Fibroblast of lung (primary cell): Measurements from ENCODE around the gene GRIK1. TPM values are rescaled to one million over a fixed set of nuclear protein-coding genes. Genes with fewer than 3 reads are reported as not detected.

Experiments used
- DNase-seq, 2 donors: peaks; one replicate each; pipeline versions ENCODE4 v3.0.0 to v3.0.0-alpha.2; 2010; ENCODE audit warnings: low read depth in 2 of 2
- H2AFZ ChIP-seq: 2 replicates; pipeline ENCODE4 v1.5.1; 2012; ENCODE audit warnings: low read length, control low read depth, inconsistent platforms
- H3K27ac ChIP-seq: 2 replicates; pipeline ENCODE4 v1.5.1; 2011; ENCODE audit warnings: low read length, control low read depth; ENCODE audit not compliant: insufficient read depth
- H3K27me3 ChIP-seq: 2 replicates; pipeline ENCODE4 v1.5.1; 2011; ENCODE audit warnings: mild to moderate bottlenecking, low read length; ENCODE audit not compliant: control insufficient read depth, insufficient read depth
- H3K36me3 ChIP-seq: 2 replicates; pipeline ENCODE4 v1.5.1; 2011; ENCODE audit warnings: low read length; ENCODE audit not compliant: control insufficient read depth, insufficient read depth
- H3K4me1 ChIP-seq: 2 replicates; pipeline ENCODE4 v1.5.1; 2011; ENCODE audit warnings: low read length; ENCODE audit not compliant: control insufficient read depth, insufficient read depth; ENCODE audit errors: extremely low read depth
- H3K4me2 ChIP-seq: 2 replicates; pipeline ENCODE4 v1.5.1; 2011; ENCODE audit warnings: low read length, control low read depth; ENCODE audit not compliant: insufficient read depth; ENCODE audit errors: extremely low read depth
- H3K4me3 ChIP-seq, 4 experiments: fragments of 200-600 bp in 1 of 4; sonication (generic) in 1 of 4; replicated peaks in 1 of 4; 2 replicates each; pipeline ENCODE4 v1.5.1; 2011 to 2016; ENCODE audit warnings: low read length in 4 of 4, low read depth in 3 of 4, mild to moderate bottlenecking in 3 of 4, control low read depth in 2 of 4, inconsistent platforms in 1 of 4, mixed read lengths in 1 of 4; ENCODE audit not compliant: insufficient read depth in 1 of 4; ENCODE audit errors: control extremely low read depth in 1 of 4
- H3K79me2 ChIP-seq: 2 replicates; pipeline ENCODE4 v1.5.1; 2012; ENCODE audit warnings: mild to moderate bottlenecking, low read length, inconsistent platforms; ENCODE audit not compliant: control insufficient read depth, insufficient read depth
- H3K9ac ChIP-seq: 2 replicates; pipeline ENCODE4 v1.5.1; 2011; ENCODE audit warnings: mild to moderate bottlenecking, low read length, control low read depth; ENCODE audit not compliant: insufficient read depth
- H3K9me3 ChIP-seq: 2 replicates; pipeline ENCODE4 v1.5.1; 2012; ENCODE audit warnings: low read depth, low read length; ENCODE audit not compliant: control insufficient read depth, insufficient read depth
- H4K20me1 ChIP-seq: 2 replicates; pipeline ENCODE4 v1.5.1; 2011; ENCODE audit warnings: low read length; ENCODE audit not compliant: control insufficient read depth, insufficient read depth; ENCODE audit errors: extremely low read depth
- EZH2 ChIP-seq: IDR thresholded peaks from 2 replicates; pipeline ENCODE4 v1.5.1; 2012; ENCODE audit warnings: low read length, control low read depth, mild to moderate bottlenecking; ENCODE audit errors: missing control alignments
- polyA plus RNA-seq, 2 donors: library from polyadenylated mRNA; depleted of rRNA in 1 of 2; stranded (reverse) in 1 of 2; unstranded in 1 of 2; fragments of >200 nt; gene quantifications; 2 replicates each; pipeline ENCODE4 v1.2.1, GENCODE V29; 2011 to 2012; ENCODE audit warnings: missing spikeins in 1 of 2
- total RNA-seq: library from RNA; depleted of rRNA; stranded (reverse); fragments of >200 nt; gene quantifications from 2 replicates; pipeline ENCODE4 v1.2.1, GENCODE V29; 2014
- TF ChIP-seq, protein P1 (sequence below), 2 donors: IDR thresholded peaks in 1 of 2; conservative IDR thresholded peaks in 1 of 2; 1 replicate in 1 of 2; 2 replicates in 1 of 2; pipeline ENCODE4 v1.5.1; 2011 to 2012; ENCODE audit warnings: low read length in 2 of 2, control low read depth in 1 of 2, inconsistent platforms in 1 of 2, low read depth in 1 of 2, mild to moderate bottlenecking in 1 of 2

Gene GRIK1
- total and polyA plus RNA-seq, 2 donors (not counting 1 experiment from before 2014, with no cell fraction given), result not detected

DNA sequence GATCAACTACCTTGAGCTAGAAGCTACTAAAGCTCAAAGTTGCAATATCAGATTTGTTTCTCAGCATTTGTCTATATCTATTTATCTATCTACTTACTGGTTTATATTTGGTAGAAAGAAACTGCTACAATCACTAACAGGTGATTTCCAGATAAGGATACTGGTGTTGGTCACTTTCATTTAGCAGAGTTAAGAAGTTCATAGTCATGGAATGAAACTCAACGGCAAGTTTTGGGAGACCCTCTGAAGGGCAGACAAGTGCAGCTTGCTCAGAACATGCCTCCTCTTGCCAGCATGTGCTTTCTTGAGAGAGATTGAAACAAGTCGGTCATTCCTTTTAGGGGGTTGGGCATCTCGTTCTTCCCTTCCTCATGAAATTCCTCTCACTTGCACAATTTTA lies 296.5 kb downstream of the GRIK1 start:
- TF ChIP-seq, protein P1, sequence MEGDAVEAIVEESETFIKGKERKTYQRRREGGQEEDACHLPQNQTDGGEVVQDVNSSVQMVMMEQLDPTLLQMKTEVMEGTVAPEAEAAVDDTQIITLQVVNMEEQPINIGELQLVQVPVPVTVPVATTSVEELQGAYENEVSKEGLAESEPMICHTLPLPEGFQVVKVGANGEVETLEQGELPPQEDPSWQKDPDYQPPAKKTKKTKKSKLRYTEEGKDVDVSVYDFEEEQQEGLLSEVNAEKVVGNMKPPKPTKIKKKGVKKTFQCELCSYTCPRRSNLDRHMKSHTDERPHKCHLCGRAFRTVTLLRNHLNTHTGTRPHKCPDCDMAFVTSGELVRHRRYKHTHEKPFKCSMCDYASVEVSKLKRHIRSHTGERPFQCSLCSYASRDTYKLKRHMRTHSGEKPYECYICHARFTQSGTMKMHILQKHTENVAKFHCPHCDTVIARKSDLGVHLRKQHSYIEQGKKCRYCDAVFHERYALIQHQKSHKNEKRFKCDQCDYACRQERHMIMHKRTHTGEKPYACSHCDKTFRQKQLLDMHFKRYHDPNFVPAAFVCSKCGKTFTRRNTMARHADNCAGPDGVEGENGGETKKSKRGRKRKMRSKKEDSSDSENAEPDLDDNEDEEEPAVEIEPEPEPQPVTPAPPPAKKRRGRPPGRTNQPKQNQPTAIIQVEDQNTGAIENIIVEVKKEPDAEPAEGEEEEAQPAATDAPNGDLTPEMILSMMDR (conservative IDR thresholded peaks at IDR 0.05 in 1 of 2, IDR thresholded peaks at IDR 0.05 in 1 of 2; ENCODE audit: low read depth in 1 of 2, low read length in 2 of 2), result no peak
- TF ChIP-seq EZH2, result no peak
- H4K20me1 ChIP-seq, result no peaks in the 10 kb centered on the region
- no peak overlapping the region for H3K4me3 ChIP-seq
- no peak overlapping the region for H3K9ac ChIP-seq
- no peak for DNase-seq
- H3K4me2 ChIP-seq, result no peak overlapping the region
- H3K4me1 ChIP-seq, result no peaks in the 10 kb centered on the region
- H3K9me3 ChIP-seq, result no peaks in the 10 kb centered on the region
- H3K79me2 ChIP-seq, result no peaks in the 10 kb centered on the region
- no peaks in the 10 kb centered on the region for H3K36me3 ChIP-seq
- no peak overlapping the region for H2AFZ ChIP-seq
- H3K27ac ChIP-seq, result no peak overlapping the region
- H3K27me3 ChIP-seq, result no peaks in the 10 kb centered on the region

DNA sequence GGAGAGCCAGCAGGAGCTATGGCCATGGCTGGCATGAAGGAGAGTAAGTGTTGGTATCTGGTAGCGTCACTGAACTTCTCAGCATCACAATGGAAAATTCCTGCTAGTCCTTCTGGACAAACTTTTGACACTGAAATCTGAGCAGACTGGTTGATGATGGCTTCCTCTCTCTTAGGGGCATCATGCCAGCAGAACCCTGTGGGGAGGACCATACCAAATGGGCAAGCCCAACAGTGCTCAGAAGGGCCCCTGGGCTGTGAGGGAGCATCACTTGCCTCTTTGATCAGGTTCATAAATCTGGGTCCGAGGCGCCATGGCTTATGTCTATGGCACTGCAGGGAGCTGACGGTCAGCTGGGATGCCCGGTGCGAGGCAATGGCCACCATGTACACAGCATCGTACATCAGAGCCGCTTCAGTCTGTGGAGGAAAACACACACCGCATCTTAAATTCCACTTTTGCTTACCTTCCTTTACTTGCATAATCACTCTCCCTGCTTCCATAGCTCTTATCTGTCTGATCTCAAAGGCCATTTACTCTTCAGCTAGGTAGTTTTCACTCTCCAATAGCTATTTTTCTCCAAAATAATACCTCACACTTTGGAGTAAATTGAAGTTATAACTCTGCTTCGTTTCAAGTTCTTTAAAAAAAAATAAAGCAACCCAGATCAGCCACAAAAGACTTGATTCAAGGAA lies 297.1 kb downstream of the GRIK1 start:
- no peaks in the 10 kb centered on the region for H3K27me3 ChIP-seq
- H3K4me2 ChIP-seq, result no peak overlapping the region
- H3K36me3 ChIP-seq, result no peaks in the 10 kb centered on the region
- H3K9me3 ChIP-seq, result no peaks in the 10 kb centered on the region
- H3K9ac ChIP-seq, result no peak overlapping the region
- H3K4me1 ChIP-seq, result no peaks in the 10 kb centered on the region
- no peaks in the 10 kb centered on the region for H3K79me2 ChIP-seq
- H2AFZ ChIP-seq, result no peak overlapping the region
- H3K4me3 ChIP-seq, result no peak overlapping the region
- no peak overlapping the region for H3K27ac ChIP-seq
- no peaks in the 10 kb centered on the region for H4K20me1 ChIP-seq
- DNase-seq, result no peak
- TF ChIP-seq, protein P1 (conservative IDR thresholded peaks at IDR 0.05 in 1 of 2, IDR thresholded peaks at IDR 0.05 in 1 of 2; ENCODE audit: low read depth in 1 of 2, low read length in 2 of 2), result no peak
- no peak for TF ChIP-seq EZH2

DNA sequence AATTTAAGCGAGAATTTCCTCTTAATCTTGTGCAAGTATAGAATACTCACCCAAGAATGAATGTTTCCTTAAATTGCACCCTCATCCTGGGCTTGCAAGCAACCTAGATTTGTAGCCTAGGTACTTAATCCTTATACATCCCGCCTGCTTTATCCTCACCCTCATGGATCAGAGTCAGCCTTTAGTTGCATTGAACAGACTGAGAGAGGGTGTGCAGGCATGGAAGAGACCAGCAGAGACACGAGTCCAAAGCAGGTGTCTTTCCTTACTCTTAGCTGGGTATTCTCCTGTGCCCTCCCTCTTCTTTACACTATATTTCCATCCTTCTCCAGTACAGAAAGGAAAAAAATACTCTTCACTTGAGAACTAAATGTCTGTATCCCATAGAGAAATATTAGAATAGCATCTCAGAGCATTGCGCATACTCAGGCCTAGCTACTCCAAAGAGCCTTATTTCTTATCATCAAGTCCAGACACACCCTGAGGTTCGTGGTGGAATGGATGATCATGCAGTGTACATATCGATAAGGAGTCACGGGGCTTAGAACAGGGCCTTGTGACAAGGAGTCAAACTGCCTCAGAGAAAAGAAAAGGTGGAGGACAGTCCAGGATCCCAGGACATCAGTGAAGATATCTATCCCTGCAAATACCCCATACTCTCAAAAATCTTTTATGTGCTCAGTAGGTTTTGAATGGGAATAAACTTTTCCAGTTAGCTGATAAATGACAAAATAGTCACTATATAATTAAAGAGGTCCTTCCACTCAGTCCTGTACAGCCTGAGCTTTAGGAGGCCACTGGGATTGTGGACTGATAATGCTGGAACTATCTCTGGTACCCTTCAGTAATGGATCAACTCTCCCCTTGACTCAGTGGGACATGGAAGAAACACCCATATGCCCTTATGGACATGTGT lies 297.9 kb downstream of the GRIK1 start:
- H3K36me3 ChIP-seq, result no peaks in the 10 kb centered on the region

More for the DNA sequence above, 297.9 kb downstream of the GRIK1 start:
- Histone ChIP-seq H3K27me3 (no peaks in the 10 kb centered on the region), H3K79me2 (no peaks in the 10 kb centered on the region), H3K4me3 (no peak overlapping the region), H3K9ac (no peak overlapping the region), H3K27ac (no peak overlapping the region), H2AFZ (no peak overlapping the region), H4K20me1 (no peaks in the 10 kb centered on the region), H3K4me1 (no peaks in the 10 kb centered on the region), H3K4me2 (no peak overlapping the region), H3K9me3 (no peaks in the 10 kb centered on the region)
- no peak for DNase-seq
- no peak for TF ChIP-seq EZH2
- TF ChIP-seq, protein P1 (conservative IDR thresholded peaks at IDR 0.05 in 1 of 2, IDR thresholded peaks at IDR 0.05 in 1 of 2; ENCODE audit: low read depth in 1 of 2, low read length in 2 of 2), result no peak
